NCI-H1417 (cell line): Measurements from ENCODE around the gene RDH13.

Experiments
- DNase-seq, 3 experiments: peaks; one replicate each; lab custom pipeline; 2025; lab: John Stamatoyannopoulos, UW

Gene RDH13

GRCh38 chr19:55091955-55092354, 29.0 kb upstream of the RDH13 start:
- no peak for DNase-seq

DNA sequence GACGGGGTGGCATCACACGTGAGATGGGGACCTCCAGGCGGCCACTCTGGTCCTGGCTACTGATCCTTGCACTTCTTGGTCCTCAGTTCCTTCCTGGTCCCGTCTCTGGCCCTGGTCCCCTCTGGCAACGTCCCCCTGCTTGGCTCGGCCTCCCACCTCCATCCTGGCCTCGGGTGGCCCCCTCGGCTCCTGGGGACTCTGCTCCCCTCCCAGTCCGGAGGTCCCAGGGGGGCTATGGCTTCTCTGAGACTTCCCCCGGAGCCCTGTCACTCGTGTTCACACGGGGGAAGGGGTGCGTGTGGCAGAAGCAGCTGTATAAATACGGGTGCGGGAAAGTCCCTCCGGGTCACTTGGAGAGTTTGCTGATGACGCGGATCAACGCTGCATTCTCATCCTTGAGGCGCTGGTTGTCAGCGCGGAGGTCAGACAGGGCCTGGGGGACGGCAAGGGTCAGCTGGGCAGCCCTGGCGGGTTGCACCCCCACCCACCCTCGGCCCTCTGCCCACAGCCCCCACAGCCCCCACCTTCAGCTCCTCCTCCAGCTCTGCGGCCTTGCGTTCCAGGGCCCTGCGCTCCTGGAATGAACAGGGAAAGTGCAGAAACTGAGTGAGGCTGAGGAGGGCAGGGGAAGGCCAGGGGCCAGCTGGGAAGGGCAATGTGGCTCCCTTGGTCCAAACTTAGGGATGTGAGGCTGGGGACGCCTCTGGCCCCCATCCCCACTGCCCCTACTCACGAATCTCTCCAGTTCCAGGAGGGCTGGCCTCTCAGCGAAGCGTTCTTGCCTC, 28.4 kb upstream of the RDH13 start:
- DNase-seq = no peak

DNA sequence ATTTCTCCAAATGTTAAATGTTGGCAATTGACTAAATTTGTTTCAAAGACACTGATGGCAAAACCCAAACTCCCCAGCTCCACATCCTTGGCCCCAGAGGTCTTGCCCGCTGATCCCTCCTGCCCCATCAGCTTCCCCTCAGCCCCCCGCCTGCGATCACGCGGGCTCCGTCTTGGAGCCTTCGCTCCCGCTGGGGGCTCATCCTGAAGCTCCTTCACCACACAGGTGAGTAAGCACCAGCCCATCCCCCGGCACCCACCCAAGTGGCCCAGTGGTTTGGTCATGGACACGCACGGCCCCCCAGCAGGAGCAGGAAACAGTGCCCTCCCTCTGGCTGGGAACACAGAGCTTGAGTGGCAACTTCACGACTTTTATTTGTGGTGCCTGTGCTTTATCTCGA, 27.6 kb upstream of the RDH13 start:
- no peak for DNase-seq

DNA sequence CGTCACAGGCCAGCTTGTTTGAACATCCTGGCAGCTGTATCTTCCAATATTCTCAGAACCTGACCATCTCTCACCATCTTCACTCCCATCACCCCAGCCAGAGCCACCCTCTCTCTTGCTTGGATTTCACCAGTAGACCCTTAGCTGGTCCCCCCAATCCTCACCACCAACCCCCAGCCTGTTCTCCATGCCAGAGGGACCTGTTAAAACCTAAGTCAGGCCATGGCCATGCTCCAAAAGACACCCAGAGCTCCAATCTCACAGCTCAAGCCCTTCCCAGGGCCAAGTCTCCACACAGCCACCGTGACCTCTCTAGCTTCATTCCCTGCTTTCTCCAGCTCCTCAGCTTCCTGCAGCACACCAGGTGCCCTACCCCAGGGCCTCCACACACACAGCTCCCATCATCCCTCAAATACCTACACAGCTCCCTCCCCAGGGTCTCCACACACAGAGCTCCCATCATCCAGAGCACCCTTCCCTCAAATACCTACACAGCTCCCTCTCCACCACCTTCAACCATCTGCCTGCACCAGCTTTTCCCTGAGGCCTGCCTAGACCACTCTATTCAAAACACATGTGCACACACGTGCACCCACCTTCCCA, 26.5 kb upstream of the RDH13 start:
- no peak for DNase-seq

GRCh38 chr19:55088543-55089341, 25.8 kb upstream of the RDH13 start:
- peak; percentile 42 to 74 (median 63) for DNase-seq

DNA sequence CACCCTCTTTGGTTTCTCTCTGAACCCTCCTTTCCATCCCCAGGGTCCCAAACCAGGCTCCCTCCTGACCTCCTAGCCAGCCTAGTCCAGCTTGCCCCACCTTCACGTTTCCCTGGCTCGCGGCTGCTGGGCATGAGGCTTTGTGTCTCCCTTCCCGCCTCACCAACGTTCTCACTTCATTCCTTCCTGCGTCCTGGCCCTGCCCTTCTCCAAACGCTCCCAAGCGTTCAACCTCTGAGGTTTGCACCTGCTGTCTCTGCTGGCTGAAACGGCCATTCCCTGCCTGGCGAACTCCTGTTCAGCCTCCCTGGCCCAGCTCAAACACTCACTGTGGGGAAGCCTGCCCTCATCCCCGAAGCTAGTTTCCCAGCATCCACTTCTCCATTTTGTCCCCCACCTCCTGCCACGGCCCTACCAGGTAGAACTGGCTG, 25.1 kb upstream of the RDH13 start:
- no peak for DNase-seq

DNA sequence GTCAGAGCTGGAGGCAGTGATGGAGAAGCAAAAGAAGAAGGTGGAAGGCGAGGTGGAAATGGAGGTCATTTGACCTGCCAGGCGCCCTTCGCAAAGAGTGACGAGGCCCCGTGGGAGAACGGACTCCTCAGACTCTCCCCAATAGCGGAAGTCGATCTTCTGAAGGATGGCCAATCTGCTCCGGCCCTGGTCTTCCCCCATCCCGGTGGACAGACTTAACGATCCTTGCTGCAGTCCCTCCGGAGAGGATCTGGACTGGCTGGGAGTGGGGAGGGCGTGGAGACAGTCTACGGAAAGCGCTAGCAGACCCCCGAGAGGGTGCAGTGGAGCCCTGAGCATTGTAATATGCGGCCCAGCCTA, 24.6 kb upstream of the RDH13 start:
- no peak for DNase-seq

DNA sequence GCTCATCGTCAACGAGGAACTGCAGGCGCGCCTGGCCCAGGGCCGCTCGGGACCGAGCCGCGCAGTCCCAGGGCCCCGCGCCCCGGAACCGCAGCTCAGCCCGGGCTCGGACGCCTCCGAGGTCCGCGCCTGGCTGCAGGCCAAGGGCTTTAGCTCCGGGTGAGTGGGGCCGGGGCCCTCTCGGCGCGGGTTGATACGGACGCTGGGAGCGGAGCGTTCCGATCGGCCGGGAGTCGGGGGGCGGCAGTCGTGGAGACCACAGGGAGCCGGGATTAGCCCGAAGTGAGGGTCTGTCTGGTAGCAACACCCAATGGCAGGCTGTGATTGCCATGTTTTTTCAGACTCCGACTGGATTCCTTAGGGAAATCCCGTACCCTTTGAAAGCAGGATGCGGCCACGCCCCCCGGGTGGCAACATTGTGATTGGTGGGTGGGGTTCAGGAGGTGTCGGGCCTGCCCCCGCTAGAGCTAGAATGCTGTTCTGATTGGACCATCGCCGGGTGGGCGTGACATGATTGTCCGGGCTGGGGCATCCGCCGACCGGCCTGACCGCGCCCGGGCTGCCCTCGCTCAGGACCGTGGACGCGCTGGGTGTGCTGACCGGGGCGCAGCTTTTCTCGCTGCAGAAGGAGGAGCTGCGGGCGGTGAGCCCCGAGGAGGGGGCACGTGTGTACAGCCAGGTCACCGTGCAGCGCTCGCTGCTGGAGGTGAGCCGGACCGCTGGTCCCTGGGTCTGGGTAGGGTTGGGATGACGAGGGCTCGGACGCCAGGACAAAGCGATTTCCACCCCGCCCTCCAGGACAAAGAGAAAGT, 24.0 kb upstream of the RDH13 start:
- DNase-seq = peak in 1 of 3 experiments; percentile 83

DNA sequence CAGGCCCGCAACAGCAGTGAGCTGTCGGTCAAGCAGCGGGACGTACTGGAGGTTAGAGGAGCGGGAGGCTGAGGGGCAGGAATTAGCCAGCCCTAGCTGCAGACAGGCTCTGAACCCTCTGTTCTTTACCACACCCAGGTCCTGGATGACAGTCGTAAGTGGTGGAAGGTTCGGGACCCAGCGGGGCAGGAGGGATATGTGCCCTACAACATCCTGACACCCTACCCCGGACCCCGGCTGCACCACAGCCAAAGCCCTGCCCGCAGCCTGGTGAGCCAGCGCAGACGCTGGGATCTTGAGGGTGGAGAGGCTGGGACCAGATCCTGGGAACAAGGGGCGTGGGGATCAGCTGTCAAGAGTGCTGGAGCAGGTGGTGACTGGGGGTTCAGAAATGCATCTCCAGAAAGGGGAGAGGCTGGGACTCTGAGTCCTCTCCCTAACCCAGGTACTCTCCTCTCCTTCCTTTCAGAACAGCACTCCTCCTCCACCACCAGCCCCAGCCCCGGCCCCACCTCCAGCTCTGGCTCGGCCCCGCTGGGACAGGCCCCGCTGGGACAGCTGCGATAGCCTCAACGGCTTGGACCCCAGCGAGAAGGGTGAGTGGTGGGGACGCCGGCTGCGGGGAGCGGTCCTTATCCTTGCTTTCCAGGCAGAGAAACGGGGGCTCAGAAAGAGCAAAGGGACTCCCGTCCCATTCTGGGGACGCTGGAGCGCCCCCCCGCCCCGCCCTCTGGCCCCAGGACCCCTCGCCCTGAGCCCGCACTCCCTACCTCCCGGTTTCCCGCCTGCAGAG, 23.2 kb upstream of the RDH13 start:
- no peak for DNase-seq

DNA sequence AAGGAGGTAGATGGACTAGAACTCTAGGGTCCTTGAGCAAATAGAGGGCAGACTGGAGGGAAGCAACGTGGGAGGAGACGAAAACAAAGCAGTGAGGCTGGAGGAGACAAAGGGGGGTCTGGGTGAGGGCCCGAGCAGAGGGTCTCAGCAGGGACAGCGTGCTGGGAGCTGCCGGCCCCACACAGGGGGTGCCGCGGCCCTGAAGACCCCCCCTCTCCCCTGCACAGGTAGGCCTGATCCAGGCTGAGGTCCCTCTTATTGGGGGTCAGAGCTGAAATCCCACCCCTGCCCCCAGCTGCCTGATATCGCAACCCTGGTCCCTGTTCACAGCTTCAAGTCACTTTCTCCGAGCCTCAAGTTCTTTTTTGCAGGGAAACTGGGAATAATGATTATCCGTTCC, 21.5 kb upstream of the RDH13 start:
- DNase-seq = no peak

DNA sequence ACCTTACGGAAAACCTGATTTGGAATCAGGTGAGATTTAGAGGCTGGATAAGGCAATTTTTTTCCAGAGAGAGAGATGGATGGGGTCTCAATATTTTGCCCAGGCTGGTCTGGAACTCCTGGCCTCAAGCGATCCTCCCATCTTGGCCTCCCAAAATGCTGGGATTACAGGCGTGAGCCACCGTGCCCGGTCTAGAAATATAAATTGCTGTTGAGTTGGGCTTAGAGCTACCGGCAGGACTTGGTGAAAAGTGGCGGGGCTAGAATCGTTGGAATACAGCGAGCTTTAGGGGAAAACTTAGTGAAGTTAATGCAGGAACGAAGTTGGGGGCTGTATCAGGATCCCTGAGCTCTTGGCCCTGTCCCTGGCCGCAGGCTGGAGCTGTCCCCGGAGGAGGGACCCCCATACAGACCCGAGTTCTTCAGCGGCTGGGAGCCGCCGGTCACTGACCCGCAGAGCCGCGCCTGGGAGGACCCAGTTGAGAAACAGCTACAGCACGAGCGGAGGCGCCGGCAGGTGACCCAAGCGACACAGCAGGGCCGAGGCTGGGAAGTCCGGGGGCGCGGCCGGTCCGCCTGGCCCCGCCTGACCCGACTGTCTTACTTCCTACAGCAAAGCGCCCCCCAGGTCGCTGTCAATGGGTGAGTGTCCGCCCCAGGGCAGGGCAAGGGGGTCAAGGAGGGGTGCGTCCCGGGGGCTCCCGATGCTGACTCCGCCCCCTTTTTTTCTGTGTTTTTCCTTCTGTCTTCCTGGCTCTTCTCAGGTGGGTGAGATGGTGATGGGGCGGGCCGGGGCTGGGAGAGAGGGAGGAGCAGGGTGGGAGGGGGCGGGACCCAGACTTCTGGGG, 20.3 kb upstream of the RDH13 start:
- no peak for DNase-seq

GRCh38 chr19:55082020-55082851, 19.3 kb upstream of the RDH13 start:
- no peak for DNase-seq

- DNase-seq = no peak
Observed at GRCh38 chr19:55081770-55082019, 18.7 kb upstream of the RDH13 start.

DNA sequence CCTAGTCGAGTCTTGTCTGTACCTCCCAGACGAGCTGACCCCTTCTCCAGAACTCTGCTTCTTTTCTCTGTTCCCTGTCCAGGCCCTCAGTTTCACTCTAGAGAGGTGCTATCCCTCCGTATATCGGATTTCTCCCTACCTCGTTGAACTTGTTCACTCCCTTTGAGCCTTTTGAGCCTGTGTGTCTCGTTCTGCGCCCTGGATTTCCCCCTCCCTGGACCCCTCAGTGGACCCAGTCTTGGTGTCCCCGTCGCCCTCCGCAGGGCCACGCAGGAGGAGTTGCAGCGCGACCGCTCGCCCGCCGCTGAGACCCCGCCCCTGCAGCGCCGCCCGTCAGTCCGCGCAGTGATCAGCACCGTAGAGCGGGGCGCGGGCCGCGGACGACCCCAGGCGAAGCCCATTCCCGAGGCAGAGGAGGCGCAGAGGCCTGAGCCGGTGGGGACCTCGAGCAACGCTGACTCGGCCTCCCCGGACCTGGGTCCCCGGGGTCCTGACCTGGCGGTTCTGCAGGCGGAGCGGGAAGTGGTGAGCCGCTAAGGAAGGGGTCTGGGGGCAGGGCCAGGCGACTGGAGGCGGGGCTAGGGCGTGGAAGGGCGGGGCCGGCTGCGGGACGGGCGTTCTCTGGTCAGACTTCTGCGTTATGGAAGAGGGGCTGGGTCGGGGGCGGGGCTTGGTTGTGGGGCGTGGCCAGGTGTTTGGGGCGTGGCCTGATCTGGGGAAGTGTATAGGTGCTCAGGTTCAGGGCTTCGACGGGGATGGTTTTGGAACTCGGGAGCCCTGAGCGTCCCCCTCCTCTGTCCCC, 18.2 kb upstream of the RDH13 start:
- peak; percentile 68 to 84 (median 80) for DNase-seq

DNA sequence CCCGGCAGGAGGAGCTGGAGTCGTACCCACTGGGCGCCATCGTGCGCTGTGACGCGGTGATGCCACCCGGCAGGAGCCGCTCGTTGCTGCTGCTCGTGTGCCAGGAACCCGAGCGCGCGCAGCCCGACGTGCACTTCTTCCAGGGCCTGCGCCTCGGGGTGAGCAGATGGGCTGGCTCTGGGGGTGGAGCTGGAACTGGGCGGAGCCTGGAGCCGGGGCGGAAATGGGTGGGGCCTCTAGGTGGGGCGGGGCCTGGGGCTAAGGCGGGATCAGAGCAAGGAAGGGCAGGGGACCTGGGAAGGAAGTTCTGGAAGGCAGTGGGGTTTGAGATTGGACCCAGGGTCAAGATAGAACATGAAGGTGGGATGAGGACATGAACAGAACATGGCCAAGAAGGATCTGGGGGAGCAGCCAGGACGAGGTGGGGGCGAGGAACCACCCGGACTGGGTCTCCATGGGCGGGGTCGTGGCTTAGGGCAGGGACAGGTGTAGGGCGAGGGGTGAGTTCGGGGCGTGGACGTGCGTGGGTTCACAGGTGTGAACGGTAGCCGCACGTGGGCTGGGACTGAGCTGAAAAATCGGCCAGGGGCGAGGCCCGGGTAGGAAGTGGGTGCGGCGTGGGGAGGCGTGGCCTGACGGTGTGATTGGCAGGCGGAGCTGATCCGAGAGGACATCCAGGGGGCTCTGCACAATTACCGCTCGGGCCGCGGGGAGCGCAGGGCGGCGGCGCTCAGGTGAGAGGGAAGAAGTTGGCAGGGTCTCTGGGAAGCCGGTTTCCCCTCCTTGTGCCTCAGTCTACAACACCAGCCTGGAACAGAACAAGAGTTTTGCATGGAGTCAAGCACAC, 17.4 kb upstream of the RDH13 start:
- peak; percentile 66 to 89 (median 79) for DNase-seq

GRCh38 chr19:55079400-55080038, 16.6 kb upstream of the RDH13 start:
- DNase-seq = no peak

DNA sequence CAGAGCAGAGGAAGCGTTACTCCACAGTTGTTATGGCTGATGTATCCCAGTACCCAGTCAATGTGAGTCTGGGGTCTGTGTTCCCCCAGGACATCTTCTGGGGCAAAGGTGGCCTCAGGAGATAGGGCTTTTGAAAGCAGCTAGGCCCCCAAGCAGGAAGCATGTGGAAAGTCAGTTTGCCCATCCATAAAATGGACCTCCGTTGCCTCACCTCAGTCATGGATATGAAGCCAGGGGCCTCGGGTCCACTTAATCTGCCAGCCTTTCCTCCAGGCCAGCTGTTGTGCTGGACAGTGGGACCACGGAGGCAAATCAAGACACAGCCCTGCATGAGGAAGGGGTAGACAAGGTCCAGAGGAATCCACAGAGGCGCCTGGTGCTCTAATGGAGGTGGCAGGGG, 16.0 kb upstream of the RDH13 start:
- no peak for DNase-seq
